GM19463 (cell line): Measurements from ENCODE around the gene ATF5.

ENCODE experiments used
- ATAC-seq: cut with Tn5 transposase; IDR thresholded peaks from one replicate; pipeline ENCODE4 v1.9.1; 2021; ENCODE audit warnings: mild to moderate bottlenecking, moderate library complexity; ENCODE audit not compliant: unreplicated experiment

Gene ATF5

DNA sequence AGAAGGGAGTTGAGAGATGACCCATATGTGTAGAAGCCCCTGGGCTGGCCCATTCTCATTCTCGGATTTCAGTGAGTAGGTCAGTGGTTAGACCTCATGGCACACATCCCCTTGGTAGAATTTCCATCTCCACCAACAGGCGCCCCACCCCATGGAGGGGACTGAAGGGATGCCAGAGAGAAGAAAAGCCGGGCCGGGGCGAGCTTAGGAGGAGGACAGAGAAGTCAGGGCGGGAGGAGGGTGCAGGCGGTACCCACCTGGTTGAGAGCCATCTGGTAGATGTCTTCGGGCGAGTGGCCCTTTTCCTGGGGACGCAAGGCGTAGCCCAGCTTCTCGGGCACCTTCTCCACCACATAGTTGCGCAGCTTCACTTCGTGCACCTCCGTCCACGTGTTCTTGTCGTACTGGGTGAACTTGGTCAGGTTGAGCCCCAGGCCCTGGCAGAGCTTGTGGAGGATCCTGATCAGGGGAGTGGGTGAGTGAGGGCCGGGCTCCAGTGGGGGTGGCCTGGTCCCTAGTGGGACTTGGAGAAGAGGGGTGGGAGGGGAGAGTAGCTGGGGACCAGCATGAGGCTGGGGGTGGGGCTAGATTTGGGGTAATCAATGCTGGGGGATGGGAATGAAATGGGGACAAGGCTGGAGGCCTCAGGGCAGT is 34.9 kb upstream of the ATF5 start:
- no peak for ATAC-seq

DNA sequence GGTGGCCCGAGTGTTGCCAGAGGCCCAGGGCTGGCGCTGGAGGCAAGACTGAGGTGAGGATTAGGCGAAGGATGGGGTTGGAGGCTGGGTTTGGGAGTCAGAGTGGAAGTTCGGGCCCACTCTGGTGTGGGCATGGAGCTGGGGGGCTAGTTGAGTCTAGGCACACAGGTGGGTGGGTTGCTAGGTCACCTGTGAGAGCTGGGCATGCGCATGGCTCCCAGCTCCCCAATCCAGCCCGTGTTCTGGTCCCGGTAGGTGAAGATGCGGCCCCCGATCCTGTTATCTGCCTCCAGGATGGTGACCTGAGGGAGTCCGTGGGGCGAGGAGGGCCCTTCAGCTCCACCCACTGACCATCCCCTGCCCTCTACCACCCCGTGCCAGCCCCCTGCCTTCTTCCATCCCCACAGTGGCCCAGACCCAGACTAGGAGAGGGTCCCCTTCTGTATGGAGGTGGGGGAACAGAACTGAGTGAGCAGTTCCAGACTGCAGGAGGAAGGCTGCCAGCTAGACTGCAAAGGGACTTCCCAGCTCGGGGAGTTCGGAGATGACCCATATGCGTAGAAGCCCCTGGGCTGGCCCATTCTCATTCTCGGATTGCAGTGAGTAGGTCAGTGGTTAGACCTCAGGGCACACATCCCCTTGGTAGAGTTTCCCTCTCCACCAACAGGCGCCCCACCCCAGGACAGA is 34.0 kb upstream of the ATF5 start:
- peak; percentile 29 for ATAC-seq

DNA sequence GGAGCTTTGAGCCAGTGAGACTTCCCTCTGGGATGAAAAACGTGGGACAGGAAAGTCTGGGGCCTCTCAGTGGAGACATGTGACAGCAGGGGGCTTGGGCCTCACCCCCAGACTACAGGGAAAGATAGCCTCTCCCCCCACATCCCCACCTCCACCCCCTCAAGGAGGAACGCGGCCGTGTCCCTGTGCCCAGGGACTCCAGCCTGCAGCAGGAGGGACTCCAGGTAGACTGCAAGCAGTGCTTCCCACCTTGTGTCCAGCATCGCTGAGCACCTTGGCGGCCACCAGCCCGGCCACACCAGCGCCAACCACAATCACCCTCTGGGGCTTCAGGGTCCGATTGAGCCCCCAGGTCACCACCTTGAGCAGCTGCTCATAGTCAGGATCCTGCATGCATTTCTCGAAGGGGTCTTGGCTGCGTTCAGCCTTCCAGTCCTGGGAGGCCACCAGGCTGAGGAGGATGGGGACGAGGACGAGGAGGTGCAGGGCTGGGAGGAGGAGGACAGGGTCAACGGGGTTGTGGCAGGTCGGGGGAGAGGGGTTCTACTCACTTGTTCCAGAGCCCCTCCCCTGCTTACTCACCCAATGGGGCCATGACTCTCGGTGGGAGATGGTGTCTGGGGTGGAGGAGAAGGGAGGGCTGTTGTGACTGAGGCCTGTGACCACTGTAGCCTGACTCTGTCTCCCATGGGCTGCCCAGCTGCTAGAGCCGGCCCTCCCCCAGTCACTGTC is 33.3 kb upstream of the ATF5 start:
- no peak for ATAC-seq

DNA sequence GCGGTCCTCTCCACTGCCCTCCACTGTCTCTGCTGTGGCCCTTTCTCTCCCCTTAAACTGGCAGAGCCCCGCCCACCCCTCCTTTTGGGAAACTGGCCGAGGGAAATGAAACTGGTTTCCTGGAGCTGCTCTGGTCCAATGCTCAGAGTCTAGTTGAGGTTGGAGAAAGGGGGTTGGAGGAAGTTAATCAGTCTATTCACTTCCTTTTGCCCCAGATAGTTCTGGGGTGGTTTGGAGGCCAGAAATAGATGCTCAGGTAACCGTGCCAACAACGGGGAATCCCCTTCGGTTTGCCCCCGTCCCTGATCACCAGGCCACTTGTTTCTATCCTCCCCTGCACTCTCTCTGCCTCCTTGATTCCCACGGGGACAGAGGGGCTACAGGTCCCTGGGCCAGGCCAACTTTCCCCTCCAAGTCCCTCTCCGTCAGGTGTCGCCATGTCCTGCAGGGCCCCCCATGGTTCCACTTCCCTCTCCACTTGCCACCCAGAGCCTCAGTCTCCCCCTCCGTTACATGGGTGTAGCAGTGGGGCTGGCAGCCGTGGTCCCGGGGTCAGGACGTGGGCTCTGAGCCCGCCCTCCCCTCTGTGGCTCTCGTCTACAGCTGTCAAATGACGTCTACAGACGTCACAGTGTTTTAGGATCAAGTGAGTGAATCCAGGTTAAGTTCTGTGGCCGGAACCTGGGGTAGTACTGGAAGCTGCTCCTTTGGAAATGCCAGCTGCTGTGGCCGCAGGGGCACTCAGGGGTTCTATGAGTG is 32.0 kb upstream of the ATF5 start, which contains the start of gene IL4I1:
Gene IL4I1, minus strand, starts transcription at position 25 of the 759 bp plus-strand sequence. CDS start 727 bp downstream, outside the sequence.
- peak; percentile 54 for ATAC-seq

GRCh38 chr19:49904136-49904535 is 24.9 kb upstream of the ATF5 start:
- no peak for ATAC-seq

DNA sequence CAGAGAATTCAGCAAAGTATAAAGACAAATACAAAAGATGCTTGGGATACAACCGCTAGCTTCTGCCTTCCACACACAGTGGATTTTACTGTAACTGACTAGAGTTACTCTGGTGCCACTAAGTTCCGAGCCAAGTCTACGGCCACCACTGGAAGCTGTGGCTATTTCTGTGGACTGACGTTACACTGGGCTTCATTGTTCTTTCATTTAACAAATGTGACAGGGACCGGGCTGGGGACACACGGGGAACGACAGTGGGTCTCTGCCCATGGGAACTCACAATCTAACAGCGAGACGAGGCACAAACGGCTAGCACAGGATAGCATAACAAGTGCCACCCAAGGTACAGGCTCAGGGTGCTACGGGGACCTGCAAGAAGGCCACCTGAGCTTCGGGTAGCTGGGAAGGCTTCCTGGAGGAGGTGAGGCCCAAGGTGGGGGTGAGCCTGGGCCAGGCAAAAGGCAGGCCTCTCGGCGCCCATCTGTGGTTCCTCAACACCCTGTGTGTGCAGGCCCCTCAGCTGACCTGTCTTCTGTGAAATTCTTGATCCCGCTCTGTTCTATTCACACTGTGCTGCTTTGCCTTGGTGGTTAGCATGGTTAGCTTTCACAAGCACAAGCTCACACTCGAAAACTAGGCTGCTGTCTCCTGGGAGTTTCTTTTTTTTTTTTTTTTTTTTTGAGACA is 22.0 kb upstream of the ATF5 start:
- no peak for ATAC-seq

DNA sequence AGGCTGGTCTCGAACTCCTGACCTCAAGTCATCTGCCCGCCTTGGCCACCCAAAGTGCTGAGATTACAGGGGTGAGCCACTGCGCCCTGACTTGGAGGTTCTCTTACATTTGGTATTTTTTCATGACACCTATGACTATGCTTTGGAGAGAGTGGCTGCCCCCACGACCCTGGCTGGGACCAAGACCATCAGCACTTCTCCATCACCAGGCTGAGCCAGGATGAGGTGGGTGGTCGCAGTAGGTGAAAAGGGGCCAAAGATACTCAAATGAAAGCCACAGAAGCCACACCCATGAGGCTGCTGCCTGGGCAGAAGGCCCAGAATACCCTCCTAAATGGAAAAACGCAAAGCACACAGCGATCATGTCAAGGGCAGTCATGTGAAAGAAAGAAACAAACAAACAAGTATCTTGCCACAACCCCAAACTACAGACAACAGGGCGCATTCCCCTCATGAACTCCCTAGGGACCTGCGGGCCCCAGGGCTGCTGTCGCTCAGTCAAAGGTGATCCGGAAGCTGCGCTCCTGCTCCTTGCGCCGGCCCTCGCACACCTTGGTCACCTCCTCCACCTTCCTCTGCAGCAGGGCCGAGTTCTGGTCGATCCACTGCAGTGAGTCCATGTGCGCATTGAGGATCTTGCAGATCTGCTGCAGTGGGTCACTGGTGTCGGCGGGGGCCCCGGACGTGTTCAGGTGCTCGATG is 21.1 kb upstream of the ATF5 start:
- no peak for ATAC-seq

DNA sequence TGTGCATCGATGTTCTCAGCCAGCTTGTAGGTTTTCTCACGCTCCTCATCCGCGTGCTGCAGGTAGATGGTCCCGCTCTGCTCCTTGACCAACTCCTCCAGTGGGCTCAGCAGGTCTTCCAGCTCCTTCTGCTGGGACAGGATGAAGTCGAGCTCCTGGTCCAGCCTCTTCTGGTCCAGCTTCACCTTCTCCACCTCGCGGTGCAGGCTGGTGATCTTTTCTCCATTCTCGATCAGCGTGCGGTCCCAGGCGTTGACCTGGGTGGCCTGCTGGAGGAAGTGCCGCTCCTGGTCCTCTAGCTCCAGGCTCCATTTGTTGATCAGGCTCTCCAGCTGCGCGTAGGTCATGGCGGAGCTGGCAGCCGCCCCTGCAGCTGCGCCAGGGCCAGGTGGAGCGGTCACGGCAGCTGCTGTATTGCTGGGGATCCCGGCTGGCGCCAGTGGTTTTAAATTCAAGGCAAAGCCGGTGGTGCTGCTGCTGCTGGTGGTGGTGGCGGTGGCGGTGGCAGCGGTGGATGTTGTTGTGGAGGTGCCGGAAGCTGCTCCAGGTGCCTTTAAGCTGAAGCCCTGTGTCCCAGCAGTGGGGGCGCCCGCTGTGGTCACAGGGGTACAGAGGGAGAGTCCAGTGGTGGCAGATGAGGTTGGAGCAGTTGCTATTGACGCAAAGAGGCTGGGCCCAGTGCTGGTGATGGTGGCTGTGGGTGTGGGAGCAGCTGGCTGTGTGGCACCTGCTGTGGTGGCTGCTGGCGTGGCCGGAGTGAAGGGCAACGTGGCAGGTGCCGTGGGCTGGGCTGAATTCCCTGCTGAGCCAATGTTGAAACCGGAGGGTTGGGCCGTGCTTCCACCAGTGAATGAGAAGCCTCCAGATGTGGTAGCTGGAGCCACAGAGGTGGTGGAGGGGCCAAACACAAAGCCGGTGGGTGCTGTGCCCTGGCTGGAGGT is 20.3 kb upstream of the ATF5 start:
- ATAC-seq = no peak

DNA sequence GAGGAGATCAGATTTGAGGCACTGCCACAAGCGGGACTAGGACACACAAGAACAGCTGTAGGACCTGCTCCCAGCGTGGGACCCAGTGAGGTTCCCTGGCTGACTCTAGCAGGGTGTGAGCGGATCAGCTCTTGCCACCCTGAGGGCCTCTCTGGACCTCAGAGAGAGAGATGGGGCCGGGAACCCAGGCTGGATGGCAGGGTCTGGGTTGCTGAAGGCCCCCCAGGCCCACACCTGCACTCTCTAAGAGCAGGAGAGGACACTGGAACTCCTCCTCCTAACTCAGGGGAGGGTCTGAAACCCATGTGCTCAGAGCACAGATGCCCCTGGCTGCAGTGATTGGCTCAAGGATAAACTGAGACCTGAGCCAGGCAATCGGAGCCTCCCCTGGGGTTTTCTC is 18.8 kb upstream of the ATF5 start:
- no peak for ATAC-seq

GRCh38 chr19:49911381-49912145 is 17.4 kb upstream of the ATF5 start:
- ATAC-seq = no peak

- no peak for ATAC-seq
Measured at GRCh38 chr19:49912965-49913685, 15.9 kb upstream of the ATF5 start.

DNA sequence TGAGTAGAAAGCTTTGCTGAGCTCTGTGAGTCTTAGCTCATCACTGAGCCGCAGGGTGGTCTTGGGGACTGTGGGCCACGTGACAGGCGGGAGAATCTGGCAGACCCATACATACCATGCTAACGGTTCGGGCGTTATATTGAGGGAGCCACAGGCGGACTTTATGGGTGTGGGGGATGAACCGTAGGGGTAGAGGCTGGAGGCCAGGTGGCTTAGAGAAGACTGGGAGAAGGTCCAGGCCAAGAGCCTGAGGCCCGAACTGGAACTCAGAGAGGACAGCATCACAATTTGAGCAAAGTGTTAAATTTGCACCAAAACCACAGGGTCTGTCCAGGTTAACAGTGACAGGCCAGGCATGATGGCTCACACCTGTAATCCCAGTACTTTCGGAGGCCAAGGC is 15.3 kb upstream of the ATF5 start:
- no peak for ATAC-seq

GRCh38 chr19:49915271-49915670 is 13.7 kb upstream of the ATF5 start:
- ATAC-seq = no peak

DNA sequence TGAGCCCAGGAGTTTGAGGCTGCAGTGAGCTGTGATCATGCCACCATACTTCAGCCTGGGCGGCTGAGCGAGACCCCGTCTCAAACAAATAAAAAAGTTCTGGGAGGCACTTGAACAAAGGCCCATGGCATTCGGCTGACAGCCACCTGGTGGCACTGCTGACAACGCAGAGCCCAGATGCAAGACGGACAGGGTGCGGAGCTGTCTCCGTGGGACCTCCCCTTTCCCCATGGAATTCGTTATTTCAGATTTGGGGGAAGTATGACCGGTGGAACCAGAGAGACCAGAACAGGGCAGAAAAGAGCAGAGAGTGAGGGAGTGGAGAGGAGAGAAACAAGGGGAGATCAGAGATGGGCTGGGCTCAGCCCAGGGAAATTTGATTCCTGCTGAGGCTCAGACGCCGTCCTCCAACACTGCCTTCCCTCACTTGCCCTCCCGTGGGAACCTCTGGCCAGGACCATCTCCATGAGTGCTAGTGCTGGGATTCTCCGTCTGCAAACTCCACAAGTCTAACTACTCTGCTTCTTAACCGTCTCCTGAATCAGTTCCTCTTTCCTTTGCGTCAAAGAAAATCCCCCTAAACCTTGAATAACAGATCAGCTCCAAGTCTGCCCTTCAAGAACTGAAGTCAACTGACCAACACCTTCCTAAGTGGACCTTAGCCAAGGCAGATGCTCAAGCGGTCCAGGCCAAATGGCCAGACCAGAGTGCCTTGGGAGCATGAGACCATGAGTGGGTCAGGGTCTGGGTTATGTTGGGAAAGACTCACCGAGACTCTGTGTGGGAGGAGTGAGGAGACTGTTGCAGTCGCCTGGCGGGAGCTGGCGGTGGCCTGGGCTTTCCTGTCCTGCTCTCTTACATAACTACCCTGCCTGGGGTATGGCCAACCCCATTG is 11.9 kb upstream of the ATF5 start:
- ATAC-seq = no peak

GRCh38 chr19:49918089-49918488 is 10.9 kb upstream of the ATF5 start:
- no peak for ATAC-seq

DNA sequence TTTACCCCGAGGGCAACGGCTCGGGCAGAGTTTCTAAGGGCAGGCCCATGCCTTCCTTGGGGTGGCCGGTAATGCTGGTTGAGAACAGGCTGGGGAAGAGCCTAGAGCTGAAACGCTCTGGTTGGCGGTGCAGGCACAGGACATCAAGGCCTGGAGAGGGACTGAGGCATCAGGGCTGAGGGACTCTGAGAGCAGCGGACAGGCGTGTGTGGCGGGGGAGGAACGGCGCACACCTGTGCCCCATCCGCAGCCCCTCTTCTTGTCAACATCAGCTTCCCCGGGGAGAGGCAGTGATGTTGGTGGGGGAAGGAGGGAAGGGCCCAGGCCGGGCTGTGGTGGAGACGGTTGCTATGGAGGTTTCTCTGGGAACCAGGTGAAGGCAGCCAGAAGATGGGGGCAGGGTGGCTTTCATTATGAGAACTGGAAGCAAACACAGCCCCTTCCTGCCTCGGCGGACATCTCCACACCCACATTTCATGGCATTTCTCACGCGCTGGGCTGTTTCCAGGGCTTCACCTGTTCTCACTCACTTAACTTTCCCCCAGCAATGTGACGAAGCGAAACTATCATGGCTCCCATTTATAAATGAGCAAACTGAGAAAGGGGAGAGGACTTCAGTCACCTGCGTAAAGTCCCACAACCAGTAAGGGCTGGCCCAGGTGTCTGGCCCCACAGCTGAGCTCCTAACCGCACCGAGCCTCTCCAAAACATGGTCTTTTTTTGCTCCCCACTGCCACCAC is 8.2 kb upstream of the ATF5 start:
- no peak for ATAC-seq
